Caco-2 (cell line): ENCODE results near the gene OR2AT4. TPM values are rescaled to one million over a fixed set of nuclear protein-coding genes. Genes with fewer than 3 reads are reported as not detected.

Source experiments
- BruUV-seq: library from RNA; stranded (reverse); fragments of 400-500 nt; replicated peaks from 2 replicates; lab custom pipeline; 2021; lab: Mats Ljungman, UMichigan
- CTCF ChIA-PET: fragments of 300-600 bp; sonication (Branson Sonifier 250); formaldehyde crosslinking; loops from one replicate; lab custom pipeline; 2022; ENCODE audit warnings: antibody characterized with exemption; lab: Charles Lee
- POLR2A ChIA-PET: fragments of 300-600 bp; sonication (Branson Sonifier 250); formaldehyde crosslinking; loops from one replicate; lab custom pipeline; 2022; ENCODE audit warnings: antibody characterized with exemption; lab: Charles Lee
- DNase-seq, 2 experiments: peaks; one replicate each; pipeline versions ENCODE4 v3.0.0 to v3.0.0-alpha.2; 2020 to 2022
- H3K27me3 ChIP-seq: replicated peaks from 2 replicates; pipeline ENCODE4 v1.6.0; 2011; ENCODE audit warnings: low read length; ENCODE audit not compliant: control insufficient read depth, insufficient read depth
- H3K36me3 ChIP-seq: 2 replicates; pipeline ENCODE4 v1.5.1; 2011; ENCODE audit warnings: low read length; ENCODE audit not compliant: control insufficient read depth, insufficient read depth
- H3K4me1 ChIP-seq: fragments of 250-450 bp; sonication (Bioruptor Pico); 2 replicates; pipeline ENCODE4 v1.5.1; 2020; ENCODE audit warnings: mild to moderate bottlenecking
- H3K4me3 ChIP-seq: 2 replicates; pipeline ENCODE4 v1.5.1; 2011; ENCODE audit warnings: low read depth, mild to moderate bottlenecking, control low read depth, low read length
- H3K9me3 ChIP-seq: fragments of 250-450 bp; sonication (Bioruptor Pico); 2 replicates; pipeline ENCODE4 v1.5.1; 2020; ENCODE audit warnings: mild to moderate bottlenecking, moderate library complexity
- H3K27ac Mint-ChIP-seq: one replicate; pipeline ENCODE4 v1.8.0; 2022; ENCODE audit warnings: mixed read lengths; ENCODE audit not compliant: unreplicated experiment
- H3K27me3 Mint-ChIP-seq: one replicate; pipeline ENCODE4 v1.8.0; 2022; ENCODE audit warnings: mixed read lengths; ENCODE audit not compliant: insufficient read depth, unreplicated experiment
- H3K36me3 Mint-ChIP-seq: one replicate; pipeline ENCODE4 v1.8.0; 2022; ENCODE audit warnings: mild to moderate bottlenecking, mixed read lengths; ENCODE audit not compliant: insufficient read depth, unreplicated experiment
- H3K4me1 Mint-ChIP-seq: one replicate; pipeline ENCODE4 v1.8.0; 2022; ENCODE audit warnings: low read depth, mixed read lengths; ENCODE audit not compliant: unreplicated experiment
- H3K4me3 Mint-ChIP-seq: one replicate; pipeline ENCODE4 v1.8.0; 2022; ENCODE audit warnings: mild to moderate bottlenecking, moderate library complexity, mixed read lengths; ENCODE audit not compliant: unreplicated experiment
- H3K9me3 Mint-ChIP-seq: one replicate; pipeline ENCODE4 v1.8.0; 2022; ENCODE audit warnings: mixed read lengths; ENCODE audit not compliant: unreplicated experiment
- CTCF ChIP-seq, 2 experiments: fragments of 200-600 bp in 1 of 2; IDR thresholded peaks; 1 replicate in 1 of 2; 2 replicates in 1 of 2; pipeline versions ENCODE4 v1.5.1 to v1.8.0; 2011 to 2022; ENCODE audit warnings: antibody characterized with exemption in 1 of 2, control low read depth in 1 of 2, inconsistent platforms in 1 of 2, low read depth in 1 of 2, low read length in 1 of 2, mild to moderate bottlenecking in 1 of 2, moderate library complexity in 1 of 2; ENCODE audit not compliant: insufficient read depth in 1 of 2, severe bottlenecking in 1 of 2, unreplicated experiment in 1 of 2
- intact Hi-C: fragments of 100-400 bp; cut with micrococcal nuclease; formaldehyde crosslinking; loops from one replicate; pipeline ENCODE4 v1.10.0; 2022; ENCODE audit not compliant: unreplicated experiment
- total RNA-seq: library from RNA; stranded (reverse); gene quantifications from 2 replicates; pipeline ENCODE4 v1.2.3, GENCODE V29; 2022

The OR2AT4 gene
- total RNA-seq, 1 experiment from 2014 or later: not detected

GRCh38 chr11:75135651-75136050 lies 39.0 kb upstream of the OR2AT4 start:
- Histone ChIP-seq H3K4me1 (no peaks in the 10 kb centered on the region), H3K36me3 (no peaks in the 10 kb centered on the region), H3K27me3 (no peaks in the 10 kb centered on the region), H3K9me3 (no peaks in the 10 kb centered on the region), H3K4me3 (no peak overlapping the region)
- intact Hi-C loops: no loop called here
- no TSS peak for BruUV-seq
- Mint-ChIP-seq H3K36me3 (no peaks in the 10 kb centered on the region), H3K27ac (no peak overlapping the region), H3K27me3 (peaks cover 25% of the 10 kb centered on the region), H3K4me1 (no peaks in the 10 kb centered on the region), H3K4me3 (no peak overlapping the region), H3K9me3 (peaks cover 21% of the 10 kb centered on the region)
- ChIA-PET CTCF (interaction anchor here (0.6 to 1.8 kb wide), 4 partner anchors 11 to 419 kb away, joined by 3 to 4 read pairs (median 4); no protein-coding TSS in a partner anchor), POLR2A (no interaction called here)
- DNase-seq: no peak
- no peak for TF ChIP-seq CTCF (IDR thresholded peaks at IDR 0.05; ENCODE audit: insufficient read depth in 1 of 2, low read depth in 1 of 2, low read length in 1 of 2, severe bottlenecking in 1 of 2, unreplicated experiment in 1 of 2)

GRCh38 chr11:75135021-75135650 lies 38.5 kb upstream of the OR2AT4 start:
- no peak for TF ChIP-seq CTCF (IDR thresholded peaks at IDR 0.05; ENCODE audit: insufficient read depth in 1 of 2, low read depth in 1 of 2, low read length in 1 of 2, severe bottlenecking in 1 of 2, unreplicated experiment in 1 of 2)
- Mint-ChIP-seq H3K27me3 (peaks cover 25% of the 10 kb centered on the region), H3K36me3 (no peaks in the 10 kb centered on the region), H3K9me3 (peaks cover 24% of the 10 kb centered on the region), H3K4me3 (no peak overlapping the region), H3K4me1 (no peaks in the 10 kb centered on the region), H3K27ac (no peak overlapping the region)
- DNase-seq: no peak
- ChIA-PET CTCF (interaction anchor here (0.6 to 1.8 kb wide), 5 partner anchors 12 to 419 kb away, joined by 3 to 4 read pairs (median 4); no protein-coding TSS in a partner anchor), POLR2A (no interaction called here)
- no peaks in the 10 kb centered on the region for H3K4me1 ChIP-seq
- H3K36me3 ChIP-seq: no peaks in the 10 kb centered on the region
- BruUV-seq: no TSS peak
- no peaks in the 10 kb centered on the region for H3K9me3 ChIP-seq
- H3K27me3 ChIP-seq: no peaks in the 10 kb centered on the region
- H3K4me3 ChIP-seq: no peak overlapping the region
- intact Hi-C loops: no loop called here

- Histone ChIP-seq H3K4me3 (no peak overlapping the region), H3K27me3 (no peaks in the 10 kb centered on the region), H3K4me1 (no peaks in the 10 kb centered on the region), H3K9me3 (0 out of 2 replicates have a peak, but pooled peaks cover 5% of the 10 kb centered on the region), H3K36me3 (no peaks in the 10 kb centered on the region)
- TF ChIP-seq CTCF (IDR thresholded peaks at IDR 0.05; ENCODE audit: insufficient read depth in 1 of 2, low read depth in 1 of 2, low read length in 1 of 2, severe bottlenecking in 1 of 2, unreplicated experiment in 1 of 2): no peak
- Mint-ChIP-seq H3K27me3 (peaks cover 25% of the 10 kb centered on the region), H3K4me3 (no peak overlapping the region), H3K4me1 (no peaks in the 10 kb centered on the region), H3K9me3 (peaks cover 24% of the 10 kb centered on the region), H3K27ac (no peak overlapping the region), H3K36me3 (no peaks in the 10 kb centered on the region)
- POLR2A ChIA-PET: no interaction called here
- no TSS peak for BruUV-seq
- intact Hi-C loops: no loop called here
- no peak for DNase-seq
- CTCF ChIA-PET: interaction anchor here (0.6 to 2.4 kb wide), 7 partner anchors 11 to 197 kb away, joined by 3 to 8 read pairs (median 4); partner anchors contain the start of gene TPBGL
Observed at GRCh38 chr11:75133976-75134375, 37.3 kb upstream of the OR2AT4 start.
